ENCODE measurements around the gene KCNMA1. TPM values are rescaled to one million over a fixed set of nuclear protein-coding genes. Genes with fewer than 3 reads are reported as not detected.

Gene KCNMA1
- total and polyA plus RNA-seq, 10 of the 15 experiments (the other 5 are each of a cell fraction or from before 2014, with no cell fraction given), result 8.5 to 77.0 (median 21.3) TPM

DNA sequence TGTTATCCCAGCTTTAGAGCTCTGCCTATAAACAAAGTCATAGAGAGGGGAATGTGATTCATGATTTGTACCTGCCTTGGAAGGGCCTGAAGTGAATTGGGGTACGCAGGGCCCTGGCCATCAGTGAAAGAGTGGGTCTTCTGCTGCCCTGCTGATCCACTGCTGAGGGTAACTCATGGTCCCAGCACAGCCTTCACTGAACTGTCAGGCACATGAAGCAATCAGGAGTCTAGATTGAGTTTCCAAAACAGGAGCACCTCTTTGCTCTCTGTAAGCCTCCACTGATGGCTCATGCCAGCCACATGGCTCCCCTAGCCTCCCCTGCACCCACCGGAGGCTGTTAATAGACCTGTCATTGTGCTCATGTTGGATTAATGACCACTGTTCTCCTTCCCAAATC, 217.6 kb downstream of the KCNMA1 start:
- Histone ChIP-seq H2AFZ (ENCODE audit: control insufficient read depth, low read depth, low read length) (no peak overlapping the region), H3K9me3 (replicated peaks; ENCODE audit: control insufficient read depth, insufficient read depth, low read length) (no peaks in the 10 kb centered on the region), H3K79me2 (ENCODE audit: control insufficient read depth, insufficient read depth, low read length) (no peaks in the 10 kb centered on the region), H3K9ac (ENCODE audit: control insufficient read depth, insufficient read depth, low read length) (no peak overlapping the region), H3K27ac (ENCODE audit: control insufficient read depth, insufficient read depth) (no peak overlapping the region), H3K4me1 (ENCODE audit: control insufficient read depth, insufficient read depth, low read length) (no peaks in the 10 kb centered on the region), H3K4me3 (no peak overlapping the region), H3K27me3 (replicated peaks in 1 of 2; ENCODE audit: control insufficient read depth in 2 of 2, insufficient read depth in 2 of 2, low read length in 1 of 2) (no peaks in the 10 kb centered on the region; a peak in 1 of 4 replicates), H4K20me1 (ENCODE audit: control insufficient read depth, insufficient read depth) (no peaks in the 10 kb centered on the region), H3K4me2 (ENCODE audit: control insufficient read depth, insufficient read depth) (no peak overlapping the region), H3K36me3 (ENCODE audit: control insufficient read depth in 2 of 2, insufficient read depth in 2 of 2, low read length in 1 of 2) (no peaks in the 10 kb centered on the region)
- TF ChIP-seq TARDBP (IDR thresholded peaks at IDR 0.05; ENCODE audit: borderline replicate concordance) (no peak), ZZZ3 (IDR thresholded peaks at IDR 0.05; ENCODE audit: control insufficient read depth, insufficient read length, low read depth) (no peak), GATAD2B (conservative IDR thresholded peaks at IDR 0.05; ENCODE audit: low read depth) (no peak), ZNF622 (IDR thresholded peaks at IDR 0.05) (no peak), SUZ12 (IDR thresholded peaks at IDR 0.05; ENCODE audit: unreplicated experiment) (no peak), FOXM1 (IDR thresholded peaks at IDR 0.05; ENCODE audit: low read depth, low read length) (no peak), CHD1 (IDR thresholded peaks at IDR 0.05; ENCODE audit: low read depth, low read length) (no peak), FOXK2 (IDR thresholded peaks at IDR 0.05) (no peak), POLR2AphosphoS5 (IDR thresholded peaks at IDR 0.05; ENCODE audit: low read length) (no peak), POLR2A (IDR thresholded peaks at IDR 0.05; ENCODE audit: low read depth, low read length) (no peak), ZSCAN29 (IDR thresholded peaks at IDR 0.05) (no peak), SPI1 (IDR thresholded peaks at IDR 0.05; ENCODE audit: borderline replicate concordance, insufficient read depth, low read depth, low read length) (no peak), FOS (IDR thresholded peaks at IDR 0.05; ENCODE audit: borderline replicate concordance, extremely low read depth, insufficient read length) (no peak), PKNOX1 (IDR thresholded peaks at IDR 0.05) (no peak), MYC (IDR thresholded peaks at IDR 0.05; ENCODE audit: insufficient read depth, insufficient read length, insufficient replicate concordance, low read length, severe bottlenecking) (no peak), CBFB (IDR thresholded peaks at IDR 0.05; ENCODE audit: low read depth) (no peak), SMARCA5 (IDR thresholded peaks at IDR 0.05) (no peak), NR2C1 (IDR thresholded peaks at IDR 0.05) (no peak), CEBPZ (IDR thresholded peaks at IDR 0.05; ENCODE audit: low read depth, low read length) (no peak)
- TF ChIP-seq, protein P1, sequence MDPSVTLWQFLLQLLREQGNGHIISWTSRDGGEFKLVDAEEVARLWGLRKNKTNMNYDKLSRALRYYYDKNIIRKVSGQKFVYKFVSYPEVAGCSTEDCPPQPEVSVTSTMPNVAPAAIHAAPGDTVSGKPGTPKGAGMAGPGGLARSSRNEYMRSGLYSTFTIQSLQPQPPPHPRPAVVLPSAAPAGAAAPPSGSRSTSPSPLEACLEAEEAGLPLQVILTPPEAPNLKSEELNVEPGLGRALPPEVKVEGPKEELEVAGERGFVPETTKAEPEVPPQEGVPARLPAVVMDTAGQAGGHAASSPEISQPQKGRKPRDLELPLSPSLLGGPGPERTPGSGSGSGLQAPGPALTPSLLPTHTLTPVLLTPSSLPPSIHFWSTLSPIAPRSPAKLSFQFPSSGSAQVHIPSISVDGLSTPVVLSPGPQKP (IDR thresholded peaks at IDR 0.05; ENCODE audit: low read depth, low read length), result no peak
- SMC1A ChIA-PET (ENCODE audit: uncharacterized antibody, unreplicated experiment), result interaction anchor here (1.1 kb wide), 1 partner anchor 14 kb away, joined by 3 read pairs; no protein-coding TSS in a partner anchor
- in situ Hi-C loops (cut with MboI) (no loop called here), intact Hi-C loops (cut with micrococcal nuclease; ENCODE audit: unreplicated experiment) (no loop called here)
- RAD21 ChIA-PET (ENCODE audit: unreplicated experiment), result no interaction called here
- ATAC-seq (no peak), DNase-seq (ENCODE audit: low read depth, low spot score) (no peak), FAIRE-seq (no peak)
- POLR2A ChIA-PET, result no interaction called here
- no TSS peak for BruUV-seq (replicated peaks)
- WGBS (ENCODE audit: insufficient coverage, insufficient replicate concordance, low lambda C conversion rate, missing lambda C conversion rate), result 67% methylated on average over 2 of the region's 2 CpGs
- CTCF ChIA-PET, result interaction anchor here (1.2 to 1.5 kb wide), 2 partner anchors 27 to 245 kb away, joined by 3 read pairs; no protein-coding TSS in a partner anchor
